Mesendoderm (in vitro differentiated cells): Measurements from ENCODE around the gene SPRED3.

Experiments used
- DNase-seq: peaks from one replicate; pipeline ENCODE4 v3.0.0; 2013
- H2AK5ac ChIP-seq: 2 replicates; pipeline ENCODE4 v1.6.1; 2013; ENCODE audit warnings: low read length, inconsistent platforms
- H2BK120ac ChIP-seq: 2 replicates; pipeline ENCODE4 v1.6.1; 2013; ENCODE audit warnings: low read depth, mild to moderate bottlenecking, low read length, moderate library complexity, mixed read lengths
- H2BK15ac ChIP-seq: replicated peaks from 2 replicates; pipeline ENCODE4 v1.6.1; 2013; ENCODE audit warnings: low read depth, mild to moderate bottlenecking, moderate library complexity
- H2BK5ac ChIP-seq: 2 replicates; pipeline ENCODE4 v1.6.1; 2013; ENCODE audit warnings: low read length, inconsistent platforms
- H3K18ac ChIP-seq: 2 replicates; pipeline ENCODE4 v1.6.1; 2013; ENCODE audit warnings: mild to moderate bottlenecking, low read length, mixed read lengths
- H3K23ac ChIP-seq: one replicate; pipeline ENCODE4 v1.6.1; 2013; ENCODE audit warnings: low read length
- H3K27ac ChIP-seq: 2 replicates; pipeline ENCODE4 v1.5.1; 2013; ENCODE audit warnings: low read depth, mild to moderate bottlenecking, inconsistent platforms, low read length, moderate library complexity
- H3K27me3 ChIP-seq: 2 replicates; pipeline ENCODE4 v1.6.1; 2013; ENCODE audit warnings: low read length, control low read depth, mild to moderate bottlenecking, inconsistent platforms; ENCODE audit not compliant: insufficient read depth, poor library complexity
- H3K36me3 ChIP-seq: 2 replicates; pipeline ENCODE4 v1.6.1; 2013; ENCODE audit warnings: low read length, inconsistent platforms; ENCODE audit not compliant: control insufficient read depth, insufficient read depth
- H3K4ac ChIP-seq: one replicate; pipeline ENCODE4 v1.6.1; 2013; ENCODE audit warnings: low read depth, mild to moderate bottlenecking, low read length, moderate library complexity
- H3K4me1 ChIP-seq: 2 replicates; pipeline ENCODE4 v1.6.1; 2013; ENCODE audit warnings: low read depth, low read length, inconsistent platforms; ENCODE audit not compliant: control insufficient read depth
- H3K4me2 ChIP-seq: 2 replicates; pipeline ENCODE4 v1.6.1; 2013; ENCODE audit warnings: low read length
- H3K4me3 ChIP-seq: 2 replicates; pipeline ENCODE4 v1.5.1; 2013; ENCODE audit warnings: mild to moderate bottlenecking, low read length
- H3K56ac ChIP-seq: one replicate; pipeline ENCODE4 v1.6.1; 2013; ENCODE audit warnings: low read length
- H3K79me1 ChIP-seq: 2 replicates; pipeline ENCODE4 v1.6.1; 2013; ENCODE audit warnings: low read length, inconsistent platforms
- H3K79me2 ChIP-seq: 2 replicates; pipeline ENCODE4 v1.6.1; 2013; ENCODE audit warnings: mild to moderate bottlenecking, low read length; ENCODE audit not compliant: control insufficient read depth, insufficient read depth
- H3K9ac ChIP-seq: 2 replicates; pipeline ENCODE4 v1.6.1; 2013; ENCODE audit warnings: low read length, inconsistent platforms
- H4K5ac ChIP-seq: one replicate; pipeline ENCODE4 v1.6.1; 2013; ENCODE audit warnings: low read length
- H4K8ac ChIP-seq: one replicate; pipeline ENCODE4 v1.6.1; 2013; ENCODE audit warnings: low read depth, mild to moderate bottlenecking, control low read depth, low read length, moderate library complexity
- WGBS: extraction: QIAGEN DNeasy Blood & Tissue Kit; methylation state at CpG from one replicate; pipeline ENCODE4 v1.1.7; 2013; ENCODE audit warnings: low lambda C conversion rate, missing lambda C conversion rate; ENCODE audit not compliant: insufficient coverage; ENCODE audit errors: extremely low coverage; 5-methylcytosine and 5-hydroxymethylcytosine counted together

The SPRED3 gene

DNA sequence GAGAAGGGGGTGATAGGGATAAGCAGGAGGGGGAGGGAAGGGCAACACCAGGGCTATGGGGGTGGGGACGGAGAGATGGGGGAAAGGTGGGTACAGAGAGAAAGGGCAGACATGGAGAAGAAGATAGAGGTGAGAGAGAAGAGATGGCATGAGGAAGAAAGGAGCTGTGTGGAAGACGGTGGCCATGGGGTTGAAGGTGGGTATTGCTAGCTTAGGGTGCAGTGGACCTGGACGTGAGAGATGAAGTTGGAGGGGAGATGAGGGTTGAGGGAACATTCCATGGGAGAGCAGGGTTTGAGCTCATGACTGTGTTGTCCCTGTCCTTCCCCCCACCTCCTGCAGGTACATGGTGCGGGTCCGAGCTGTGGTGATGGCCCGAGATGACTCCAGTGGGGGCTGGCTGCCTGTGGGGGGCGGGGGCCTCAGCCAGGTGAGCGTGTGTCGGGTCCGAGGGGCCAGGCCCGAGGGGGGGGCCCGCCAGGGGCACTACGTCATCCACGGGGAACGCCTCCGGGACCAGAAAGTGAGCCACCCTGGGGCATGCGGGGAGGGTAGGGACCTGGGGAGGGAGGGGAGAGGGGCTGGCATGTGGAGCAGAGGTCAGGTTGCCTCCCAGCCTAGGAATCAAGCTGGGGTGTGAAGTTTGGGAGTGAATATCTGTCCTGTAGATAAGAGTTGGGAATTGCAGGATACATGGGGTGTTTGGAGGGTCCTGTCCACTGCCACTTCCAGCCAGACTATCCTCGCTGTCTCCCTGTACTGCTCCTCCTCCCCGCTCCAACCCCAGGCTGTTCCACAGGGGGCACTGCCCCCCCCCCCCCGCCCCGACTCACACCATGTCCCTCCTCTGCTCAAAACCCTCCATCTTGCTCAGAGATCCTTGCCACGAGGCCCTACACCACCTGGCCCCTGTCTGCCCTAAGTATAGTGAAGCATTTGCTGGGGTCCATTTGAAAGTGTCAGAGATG, 1.7 kb downstream of the SPRED3 start:
- H4K8ac ChIP-seq = no peak overlapping the region
- H3K27me3 ChIP-seq = no peaks in the 10 kb centered on the region
- peak overlapping the region; percentile 47 for H3K9ac ChIP-seq
- H3K79me1 ChIP-seq = no peaks in the 10 kb centered on the region
- no peak overlapping the region for H3K4ac ChIP-seq
- H3K4me1 ChIP-seq = peaks cover 6% of the 10 kb centered on the region
- no peaks in the 10 kb centered on the region for H3K36me3 ChIP-seq
- H2BK15ac ChIP-seq = no peak overlapping the region
- no peak overlapping the region for H2BK120ac ChIP-seq
- no peak overlapping the region for H3K23ac ChIP-seq
- no peaks in the 10 kb centered on the region for H3K79me2 ChIP-seq
- peak; percentile 57 for DNase-seq
- H2BK5ac ChIP-seq = peak overlapping the region; percentile 45
- no CpG with 5 or more reads among the region's 22 CpGs for WGBS
- peak overlapping the region; percentile 95 for H2AK5ac ChIP-seq
- peak overlapping the region; percentile 50 for H3K56ac ChIP-seq
- H3K27ac ChIP-seq = no peak overlapping the region
- H3K4me3 ChIP-seq = no peak overlapping the region
- H3K4me2 ChIP-seq = peak overlapping the region; percentile 38
- no peak overlapping the region for H4K5ac ChIP-seq
- peak overlapping the region; percentile 1 for H3K18ac ChIP-seq

DNA sequence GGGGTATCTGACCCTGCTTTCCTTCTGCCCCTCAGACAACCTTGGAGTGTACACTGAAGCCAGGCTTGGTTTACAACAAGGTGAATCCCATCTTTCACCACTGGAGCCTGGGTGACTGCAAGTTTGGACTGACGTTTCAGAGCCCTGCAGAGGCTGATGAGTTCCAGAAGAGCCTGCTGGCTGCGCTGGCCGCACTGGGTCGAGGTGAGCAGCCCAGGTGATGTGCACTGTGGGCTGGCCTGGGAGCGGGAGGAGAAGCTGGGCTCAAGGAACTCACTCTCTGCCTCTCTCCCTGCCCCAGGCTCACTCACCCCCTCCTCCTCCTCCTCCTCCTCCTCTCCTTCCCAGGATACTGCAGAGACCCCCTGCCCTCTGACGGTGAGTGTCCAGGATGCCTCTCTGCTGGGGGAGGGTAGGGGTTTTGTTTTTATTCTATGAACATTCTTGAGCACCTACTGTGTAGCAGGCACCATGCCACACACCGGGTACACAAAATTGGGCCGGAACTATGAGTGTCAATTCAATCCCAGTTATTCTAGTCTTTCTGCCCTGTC, 3.5 kb downstream of the SPRED3 start:
- H3K27ac ChIP-seq = no peak overlapping the region
- H3K56ac ChIP-seq = no peak overlapping the region
- H4K5ac ChIP-seq = no peak overlapping the region
- no peak overlapping the region for H3K4me2 ChIP-seq
- H3K36me3 ChIP-seq = no peaks in the 10 kb centered on the region
- no peak overlapping the region for H2AK5ac ChIP-seq
- H3K4me1 ChIP-seq = peaks cover 6% of the 10 kb centered on the region
- no peak overlapping the region for H3K18ac ChIP-seq
- no peak overlapping the region for H2BK120ac ChIP-seq
- no peak overlapping the region for H3K4me3 ChIP-seq
- no peaks in the 10 kb centered on the region for H3K79me2 ChIP-seq
- no peak overlapping the region for H3K4ac ChIP-seq
- H4K8ac ChIP-seq = no peak overlapping the region
- DNase-seq = no peak
- H3K9ac ChIP-seq = no peak overlapping the region
- H2BK15ac ChIP-seq = no peak overlapping the region
- WGBS = no CpG with 5 or more reads among the region's 8 CpGs
- no peaks in the 10 kb centered on the region for H3K79me1 ChIP-seq
- H3K23ac ChIP-seq = no peak overlapping the region
- no peak overlapping the region for H2BK5ac ChIP-seq
- H3K27me3 ChIP-seq = no peaks in the 10 kb centered on the region

DNA sequence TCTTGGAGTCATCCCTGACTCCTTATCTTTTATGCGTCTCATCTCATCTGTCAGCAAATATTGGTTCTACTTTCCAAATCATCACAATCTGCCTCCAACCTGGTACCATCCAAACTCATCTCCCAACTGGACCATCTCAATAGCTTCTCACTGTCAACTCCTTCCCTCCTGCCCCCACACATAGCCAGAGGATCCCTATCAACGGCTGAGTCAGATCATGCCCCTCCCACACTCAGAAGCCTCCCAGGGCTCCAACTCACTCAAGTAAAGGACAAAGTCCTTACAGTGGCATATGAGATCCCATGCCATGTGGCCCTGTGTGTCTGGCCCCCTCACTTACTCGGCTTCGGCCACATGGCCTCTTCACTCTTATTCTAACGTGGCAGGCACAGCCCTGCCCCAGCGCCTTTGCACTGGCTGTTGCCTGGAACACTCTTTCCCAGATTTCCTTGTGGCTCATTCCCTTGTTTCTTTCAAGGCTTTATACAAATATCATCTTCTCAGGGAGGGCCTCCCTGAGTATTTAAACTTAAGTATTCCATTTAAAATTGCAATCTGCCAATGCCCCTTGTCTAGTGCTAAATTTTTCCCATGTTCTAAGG, 4.3 kb downstream of the SPRED3 start:
- no peaks in the 10 kb centered on the region for H3K27me3 ChIP-seq
- no peak overlapping the region for H3K4me2 ChIP-seq
- H3K79me2 ChIP-seq = no peaks in the 10 kb centered on the region
- peaks cover 6% of the 10 kb centered on the region for H3K4me1 ChIP-seq
- H3K56ac ChIP-seq = no peak overlapping the region
- DNase-seq = peak; percentile 26
- no peak overlapping the region for H3K27ac ChIP-seq
- no peak overlapping the region for H3K4me3 ChIP-seq
- no peak overlapping the region for H2BK15ac ChIP-seq
- no peak overlapping the region for H4K5ac ChIP-seq
- H3K4ac ChIP-seq = no peak overlapping the region
- no peak overlapping the region for H4K8ac ChIP-seq
- H3K36me3 ChIP-seq = no peaks in the 10 kb centered on the region
- no peak overlapping the region for H3K9ac ChIP-seq
- H3K18ac ChIP-seq = no peak overlapping the region
- no peak overlapping the region for H2BK120ac ChIP-seq
- no peak overlapping the region for H2AK5ac ChIP-seq
- H3K79me1 ChIP-seq = no peaks in the 10 kb centered on the region
- H3K23ac ChIP-seq = no peak overlapping the region
- no peak overlapping the region for H2BK5ac ChIP-seq
- WGBS = no CpG with 5 or more reads among the region's 6 CpGs

DNA sequence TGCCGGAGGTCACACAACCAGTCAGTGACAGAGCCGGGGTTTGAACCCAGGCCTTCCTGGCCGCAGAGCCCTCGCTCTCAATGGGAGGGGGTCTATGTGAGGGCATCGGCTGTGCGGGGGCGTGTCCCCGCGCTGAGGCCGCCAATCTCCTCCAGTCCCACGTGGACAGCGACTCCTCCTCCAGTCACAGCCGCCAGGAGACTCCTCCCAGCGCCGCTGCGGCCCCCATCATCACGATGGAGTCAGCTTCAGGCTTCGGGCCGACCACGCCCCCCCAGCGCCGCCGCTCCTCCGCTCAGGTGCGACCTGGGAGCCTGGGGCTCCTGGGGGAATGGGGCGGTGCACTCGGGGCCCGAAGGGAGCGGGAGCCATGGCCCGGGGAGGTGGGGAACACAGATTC, 6.0 kb downstream of the SPRED3 start:
- H3K4me2 ChIP-seq = peak overlapping the region; percentile 34
- no peak overlapping the region for H4K8ac ChIP-seq
- H2BK120ac ChIP-seq = no peak overlapping the region
- no peaks in the 10 kb centered on the region for H3K27me3 ChIP-seq
- H2BK15ac ChIP-seq = no peak overlapping the region
- no CpG with 5 or more reads among the region's 30 CpGs for WGBS
- H3K4me1 ChIP-seq = peaks cover 6% of the 10 kb centered on the region
- H2BK5ac ChIP-seq = no peak overlapping the region
- no peak overlapping the region for H3K27ac ChIP-seq
- peak overlapping the region; percentile 68 for H3K56ac ChIP-seq
- no peaks in the 10 kb centered on the region for H3K79me2 ChIP-seq
- H3K79me1 ChIP-seq = no peaks in the 10 kb centered on the region
- H4K5ac ChIP-seq = no peak overlapping the region
- no peak overlapping the region for H3K18ac ChIP-seq
- H3K36me3 ChIP-seq = no peaks in the 10 kb centered on the region
- H3K23ac ChIP-seq = no peak overlapping the region
- H3K9ac ChIP-seq = peak overlapping the region; percentile 44
- no peak overlapping the region for H3K4me3 ChIP-seq
- no peak overlapping the region for H3K4ac ChIP-seq
- peak; percentile 95 for DNase-seq
- H2AK5ac ChIP-seq = no peak overlapping the region

DNA sequence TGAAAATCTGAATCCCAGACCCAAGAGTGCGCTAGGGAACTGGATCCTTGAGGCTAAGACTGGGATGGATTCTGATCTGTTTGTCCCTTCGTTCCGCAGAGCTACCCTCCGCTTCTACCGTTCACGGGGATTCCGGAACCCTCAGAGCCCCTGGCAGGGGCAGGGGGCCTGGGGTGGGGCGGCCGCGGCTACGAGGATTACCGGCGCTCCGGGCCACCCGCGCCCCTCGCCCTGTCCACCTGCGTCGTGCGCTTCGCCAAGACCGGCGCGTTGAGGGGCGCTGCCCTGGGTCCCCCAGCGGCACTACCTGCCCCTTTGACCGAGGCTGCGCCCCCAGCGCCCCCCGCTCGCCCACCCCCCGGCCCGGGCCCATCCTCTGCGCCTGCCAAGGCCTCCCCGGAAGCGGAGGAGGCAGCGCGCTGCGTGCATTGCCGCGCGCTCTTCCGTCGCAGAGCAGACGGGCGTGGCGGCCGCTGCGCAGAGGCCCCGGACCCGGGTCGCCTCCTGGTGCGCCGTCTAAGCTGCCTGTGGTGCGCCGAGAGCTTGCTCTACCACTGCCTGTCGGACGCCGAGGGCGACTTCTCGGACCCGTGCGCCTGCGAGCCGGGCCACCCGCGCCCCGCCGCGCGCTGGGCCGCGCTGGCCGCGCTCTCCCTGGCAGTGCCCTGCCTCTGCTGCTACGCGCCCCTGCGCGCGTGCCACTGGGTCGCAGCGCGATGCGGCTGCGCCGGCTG, 7.1 kb downstream of the SPRED3 start:
- H2BK120ac ChIP-seq = no peak overlapping the region
- no peak overlapping the region for H3K4me3 ChIP-seq
- no peak overlapping the region for H4K8ac ChIP-seq
- H3K36me3 ChIP-seq = no peaks in the 10 kb centered on the region
- no peaks in the 10 kb centered on the region for H3K27me3 ChIP-seq
- no peak overlapping the region for H2BK15ac ChIP-seq
- no peak overlapping the region for H3K9ac ChIP-seq
- no peaks in the 10 kb centered on the region for H3K79me2 ChIP-seq
- H4K5ac ChIP-seq = no peak overlapping the region
- H3K23ac ChIP-seq = no peak overlapping the region
- DNase-seq = no peak
- peaks cover 3% of the 10 kb centered on the region for H3K4me1 ChIP-seq
- H3K79me1 ChIP-seq = no peaks in the 10 kb centered on the region
- H3K27ac ChIP-seq = no peak overlapping the region
- no peak overlapping the region for H3K4me2 ChIP-seq
- H3K4ac ChIP-seq = no peak overlapping the region
- no peak overlapping the region for H2AK5ac ChIP-seq
- no CpG with 5 or more reads among the region's 86 CpGs for WGBS
- H3K56ac ChIP-seq = no peak overlapping the region
- no peak overlapping the region for H2BK5ac ChIP-seq
- no peak overlapping the region for H3K18ac ChIP-seq
